NCI-H146 (cell line): ENCODE results near the gene FTO.
A peak's percentile ranks its signal among the peaks of the same experiment; 100 is the strongest.

ENCODE experiments used
- DNase-seq: peaks from one replicate; lab custom pipeline; 2025; lab: John Stamatoyannopoulos, UW

Gene FTO

GRCh38 chr16:53936529-53936928, 232.6 kb downstream of the FTO start:
- no peak for DNase-seq

GRCh38 chr16:53937161-53937880, 233.4 kb downstream of the FTO start:
- DNase-seq = no peak

- no peak for DNase-seq
Measured at GRCh38 chr16:53944025-53944424, 240.1 kb downstream of the FTO start.

GRCh38 chr16:53945996-53946395, 242.0 kb downstream of the FTO start:
- peak; percentile 19 for DNase-seq

GRCh38 chr16:53946746-53947386, 242.9 kb downstream of the FTO start:
- DNase-seq = peak; percentile 4

- DNase-seq = peak; percentile 33
Measured at GRCh38 chr16:53947642-53948041, 243.7 kb downstream of the FTO start.

GRCh38 chr16:53948326-53948725, 244.4 kb downstream of the FTO start:
- no peak for DNase-seq

GRCh38 chr16:53948734-53949430, 244.9 kb downstream of the FTO start:
- no peak for DNase-seq

GRCh38 chr16:53949715-53950410, 245.9 kb downstream of the FTO start:
- peak; percentile 68 for DNase-seq

GRCh38 chr16:53950677-53951076, 246.7 kb downstream of the FTO start:
- peak; percentile 72 for DNase-seq

- DNase-seq = no peak
Measured at GRCh38 chr16:53952215-53953208, 248.6 kb downstream of the FTO start.

GRCh38 chr16:53953336-53953735, 249.4 kb downstream of the FTO start:
- no peak for DNase-seq

GRCh38 chr16:53955221-53955875, 251.4 kb downstream of the FTO start:
- DNase-seq = no peak

GRCh38 chr16:53958341-53958880, 254.5 kb downstream of the FTO start:
- DNase-seq = no peak

- DNase-seq = no peak
Measured at GRCh38 chr16:53960050-53960812, 256.3 kb downstream of the FTO start.

GRCh38 chr16:53960954-53961616, 257.1 kb downstream of the FTO start:
- peak; percentile 57 for DNase-seq

- no peak for DNase-seq
Measured at GRCh38 chr16:53962041-53962440, 258.1 kb downstream of the FTO start.

GRCh38 chr16:53964145-53964790, 260.3 kb downstream of the FTO start:
- no peak for DNase-seq
